NAMALWA (cell line): ENCODE data around the gene TTC14.
"Not testable (repeated sequence)": the region's sequence is repeated elsewhere in the genome, so short reads cannot be mapped to it uniquely, and the experiment has no call there.

Source experiments
- DNase-seq: peaks from one replicate; pipeline ENCODE4 v3.0.0-alpha.2; 2015; ENCODE audit warnings: low spot score

TTC14 gene

GRCh38 chr3:180601688-180602666, at the start of gene TTC14:
TTC14 (plus strand) TSS chr3:180602163; CDS start chr3:180602262, 99 bp downstream.
- DNase-seq, result peak; percentile 97

GRCh38 chr3:180563406-180563805, 38.6 kb upstream of the TTC14 start:
- no peak for DNase-seq

DNA sequence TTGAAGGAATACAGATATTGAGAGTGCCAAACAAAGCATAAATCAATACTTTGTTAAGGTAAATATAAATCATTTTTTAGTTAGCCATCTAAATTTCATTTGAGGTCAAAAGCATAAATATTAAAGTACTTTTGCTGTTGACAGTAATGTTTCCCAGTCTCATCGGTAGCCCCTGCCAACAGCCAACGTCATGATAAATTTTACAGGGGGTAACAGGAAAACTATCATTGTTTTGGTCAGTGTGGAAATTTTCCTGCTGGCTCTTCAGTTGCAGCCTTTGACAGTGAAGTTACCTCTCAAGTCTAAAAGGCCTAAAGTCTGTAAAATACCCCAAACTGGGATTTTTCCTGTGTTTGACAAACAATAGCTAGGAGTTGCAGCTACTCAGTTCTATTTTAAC, 37.3 kb upstream of the TTC14 start:
- no peak for DNase-seq

- DNase-seq, result no peak
Observed at GRCh38 chr3:180570238-180570637, 31.7 kb upstream of the TTC14 start.

GRCh38 chr3:180571831-180572598, 29.9 kb upstream of the TTC14 start:
- DNase-seq, result no peak

- no peak for DNase-seq
Observed at GRCh38 chr3:180575571-180575970, 26.4 kb upstream of the TTC14 start.

DNA sequence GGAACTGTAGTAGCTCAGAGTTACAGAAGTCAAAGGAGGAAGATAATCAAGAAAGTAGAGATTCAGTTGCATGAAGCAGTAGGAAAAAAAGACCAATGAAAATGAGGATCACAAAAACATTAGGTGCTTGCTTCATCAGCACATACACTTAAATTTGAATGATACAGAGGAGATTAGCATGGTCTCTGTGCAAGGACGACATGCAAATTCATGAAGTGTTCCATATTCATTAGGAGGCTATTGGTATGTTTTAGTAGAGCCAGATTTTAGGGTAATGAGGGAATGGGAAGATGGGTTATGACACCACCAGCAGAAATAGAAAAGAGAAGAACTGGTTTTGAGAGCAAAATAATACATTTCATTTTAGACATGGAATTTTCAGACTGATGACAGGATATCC, 21.0 kb upstream of the TTC14 start:
- no peak for DNase-seq

DNA sequence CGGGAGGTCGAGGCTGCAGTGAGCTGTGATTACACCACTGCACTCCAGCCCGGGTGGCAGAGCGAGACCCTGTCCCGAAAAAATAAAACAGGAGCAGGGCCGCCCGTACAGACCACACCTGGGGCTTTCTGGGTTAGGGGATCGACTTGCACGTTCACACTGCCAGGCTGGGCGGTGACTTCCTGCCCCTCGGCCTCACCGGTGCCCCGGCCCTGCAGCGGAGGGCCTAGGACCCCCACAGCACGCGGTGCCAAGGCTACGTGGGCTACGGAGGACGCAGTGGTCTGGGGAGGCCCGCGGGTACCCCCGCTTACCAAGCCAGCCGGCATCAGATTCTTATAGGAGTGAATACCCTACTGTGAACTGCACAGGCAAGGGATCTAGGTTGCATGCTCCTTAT, 11.6 kb upstream of the TTC14 start:
- DNase-seq, result no peak

DNA sequence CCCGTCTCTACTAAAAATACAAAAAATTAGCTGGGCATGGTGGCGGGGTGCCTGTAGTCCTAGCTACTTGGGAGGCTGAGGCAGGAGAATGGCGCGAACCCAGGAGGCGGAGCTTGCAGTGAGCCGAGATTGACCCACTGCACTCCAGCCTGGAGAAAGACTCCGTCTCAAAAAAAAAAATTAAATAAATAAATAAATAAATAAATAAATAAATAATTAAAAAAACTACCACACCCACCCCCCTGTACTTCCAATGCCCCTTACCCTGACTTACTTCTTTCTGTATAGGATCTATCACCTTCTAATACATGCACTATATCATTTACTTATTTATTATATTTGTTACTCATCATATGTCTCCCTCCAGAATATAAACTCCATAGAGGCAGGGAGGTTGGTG, 8.3 kb upstream of the TTC14 start:
- not testable (repeated sequence) for DNase-seq

DNA sequence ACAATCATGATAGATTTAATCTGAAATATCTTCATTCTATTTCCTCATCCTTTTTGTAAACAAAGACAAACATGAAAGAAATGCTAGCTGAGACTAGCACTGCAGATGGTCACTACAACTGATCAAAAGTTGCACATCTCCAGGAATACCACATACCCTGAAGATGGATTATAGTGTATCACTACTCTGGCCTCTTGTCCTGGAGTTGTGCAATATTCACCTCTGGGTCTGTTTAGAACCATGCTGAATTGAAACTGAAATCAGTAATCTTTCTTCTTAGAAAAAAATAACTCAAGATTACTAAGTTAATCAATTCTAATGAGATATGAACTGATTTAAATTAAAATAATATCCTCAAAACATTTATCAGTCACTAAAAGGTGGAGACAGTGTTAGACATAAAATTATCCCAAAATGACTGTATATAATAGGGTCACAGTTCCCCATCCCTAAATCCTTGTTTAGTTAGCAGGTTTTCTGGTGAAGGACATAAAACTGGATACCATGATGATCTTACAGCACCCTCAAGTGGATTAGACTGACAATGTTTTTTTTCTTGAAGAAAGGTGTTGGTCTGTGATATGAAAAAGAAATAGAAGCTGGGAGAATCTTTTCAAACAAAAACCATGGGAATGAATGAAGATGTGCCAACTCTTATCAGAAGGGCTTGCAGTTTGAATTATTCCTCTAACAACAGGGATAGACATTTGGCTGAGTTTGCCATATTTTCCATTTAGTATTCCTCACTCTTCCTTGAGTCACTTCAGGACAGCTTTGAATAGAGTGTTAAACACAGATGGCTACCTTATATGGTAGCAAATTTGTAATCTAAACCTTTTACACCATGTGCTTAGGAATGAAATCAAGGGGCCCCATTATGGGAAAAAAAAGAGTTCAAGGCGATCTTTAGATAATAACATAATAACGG, 7.1 kb upstream of the TTC14 start:
- DNase-seq, result peak; percentile 51

- DNase-seq, result no peak
Observed at GRCh38 chr3:180595559-180595935, 6.4 kb upstream of the TTC14 start.

GRCh38 chr3:180600473-180600872, 1.5 kb upstream of the TTC14 start:
- DNase-seq, result no peak

GRCh38 chr3:180611006-180611405, 9.0 kb downstream of the TTC14 start:
- DNase-seq, result no peak

- no peak for DNase-seq
Observed at GRCh38 chr3:180612364-180612763, 10.4 kb downstream of the TTC14 start.

DNA sequence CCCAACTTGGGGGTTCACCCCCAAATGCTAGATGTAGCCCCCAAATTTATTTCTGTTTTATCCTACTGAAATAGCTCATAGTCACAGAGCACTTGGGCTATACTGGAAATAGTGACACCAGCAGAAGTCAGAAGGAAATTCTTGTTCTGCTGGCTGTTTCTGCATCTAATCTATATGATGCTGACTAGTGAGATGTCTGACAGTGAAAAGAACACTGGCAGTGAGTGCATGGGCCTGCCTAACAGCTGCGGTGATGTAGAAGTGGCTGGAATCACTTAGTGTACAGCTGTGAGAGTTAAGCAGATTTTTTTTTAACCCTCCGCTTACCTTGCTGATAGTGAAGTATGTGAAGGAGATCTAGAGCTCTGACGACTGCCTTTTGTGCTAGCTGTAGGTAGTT, 14.0 kb downstream of the TTC14 start:
- DNase-seq, result no peak

DNA sequence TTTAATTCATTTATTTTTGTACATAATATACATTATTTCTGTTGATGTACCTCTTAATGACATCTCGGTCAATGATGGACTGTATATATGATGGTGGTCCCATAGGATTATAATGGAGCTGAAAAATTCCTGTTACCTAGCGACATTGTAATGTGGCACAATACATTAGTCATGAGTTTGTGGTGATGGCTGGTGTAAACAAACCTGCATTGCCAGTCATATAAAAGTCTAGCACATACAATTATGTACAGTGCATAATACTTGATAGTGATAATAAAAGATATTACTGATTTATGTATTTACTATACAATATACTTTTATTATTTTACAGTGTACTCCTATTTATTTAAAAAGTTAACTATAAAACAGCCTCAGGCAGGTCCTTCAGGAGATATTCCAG, 15.1 kb downstream of the TTC14 start:
- no peak for DNase-seq

GRCh38 chr3:180618563-180618962, 16.6 kb downstream of the TTC14 start:
- DNase-seq, result not testable (repeated sequence)

- no peak for DNase-seq
Observed at GRCh38 chr3:180619723-180620122, 17.8 kb downstream of the TTC14 start.

GRCh38 chr3:180624714-180625113, 22.8 kb downstream of the TTC14 start:
- DNase-seq, result no peak

DNA sequence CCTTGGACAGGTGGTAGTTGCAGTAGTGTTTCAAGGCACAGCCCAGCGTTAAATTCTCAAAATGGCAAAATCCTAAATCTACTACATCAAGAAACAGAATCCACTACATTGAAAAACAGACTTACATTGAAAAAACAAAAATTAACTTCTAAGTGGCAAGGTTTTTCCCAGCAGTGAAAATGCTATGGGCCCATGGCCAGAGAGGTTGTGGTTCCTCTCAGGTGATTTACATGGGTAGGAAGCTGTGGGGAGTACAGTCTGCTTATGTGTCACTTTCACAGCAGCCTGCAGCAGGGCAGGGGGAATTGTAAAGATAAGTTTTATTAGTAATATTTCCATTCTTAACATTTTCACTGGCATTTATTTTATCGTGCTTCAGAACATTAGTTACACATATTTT, 24.9 kb downstream of the TTC14 start:
- no peak for DNase-seq

DNA sequence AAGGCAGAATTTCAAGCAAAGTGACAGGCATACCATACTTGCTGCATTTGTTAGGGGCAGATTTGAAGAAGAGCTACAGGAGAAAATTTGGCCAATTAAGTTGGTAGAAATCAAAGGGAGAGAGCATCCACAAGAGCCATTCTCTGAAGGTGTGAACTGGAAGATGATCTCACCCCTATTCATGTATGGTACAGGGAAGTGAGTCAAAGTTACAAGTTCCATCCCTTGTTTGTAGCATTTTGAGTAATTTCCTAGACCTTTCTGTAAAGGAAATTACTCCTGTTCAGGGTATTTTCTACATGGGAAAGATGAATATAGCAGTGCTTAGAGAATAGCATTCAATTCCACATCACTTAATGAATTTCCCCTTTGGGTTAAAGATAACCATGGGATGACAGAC, 28.4 kb downstream of the TTC14 start:
- no peak for DNase-seq

- DNase-seq, result no peak
Observed at GRCh38 chr3:180631317-180631716, 29.4 kb downstream of the TTC14 start.
